Hindlimb muscle (tissue), 1 donor: ENCODE data around the gene CMPK1. TPM values are rescaled to one million over a fixed set of nuclear protein-coding genes. Genes with fewer than 3 reads are reported as not detected.
A peak's percentile ranks its signal among the peaks of the same experiment; 100 is the strongest.
"Not testable (repeated sequence)": the region's sequence is repeated elsewhere in the genome, so short reads cannot be mapped to it uniquely, and the experiment has no call there.

Source experiments
- DNase-seq: peaks from one replicate; pipeline ENCODE4 v3.0.0-alpha.2; 2013
- polyA plus RNA-seq: library from polyadenylated mRNA; unstranded; fragments of 120-200 nt; gene quantifications from one replicate; pipeline ENCODE4 v1.2.1, GENCODE V29; 2013; ENCODE audit not compliant: insufficient read length

The CMPK1 gene
- polyA plus RNA-seq: 69.0 TPM

- peak; percentile 87 for DNase-seq
These were observed at the start of gene CMPK1 for GRCh38 chr1:47333578-47333921. CMPK1 (plus strand) TSS chr1:47333790; CDS start chr1:47333946, 156 bp downstream.

- DNase-seq: not testable (repeated sequence)
These were observed 45.5 kb upstream of the CMPK1 start for GRCh38 chr1:47288116-47288515.

- not testable (repeated sequence) for DNase-seq
These were observed 38.7 kb upstream of the CMPK1 start for GRCh38 chr1:47294863-47295262.

GRCh38 chr1:47295579-47295978 is 38.0 kb upstream of the CMPK1 start:
- DNase-seq: no peak

- DNase-seq: no peak
These were observed 35.4 kb upstream of the CMPK1 start for GRCh38 chr1:47298025-47298699.

- DNase-seq: no peak
These were observed 31.1 kb upstream of the CMPK1 start for GRCh38 chr1:47302472-47302871.

- no peak for DNase-seq
These were observed 24.2 kb upstream of the CMPK1 start for GRCh38 chr1:47309427-47309826.

GRCh38 chr1:47313915-47314664 is 19.5 kb upstream of the CMPK1 start, which contains the start of gene STIL:
STIL (minus strand) TSS chr1:47314147; CDS start chr1:47310319, 3,828 bp downstream.
- peak; percentile 99 for DNase-seq

- DNase-seq: no peak
These were observed 15.7 kb upstream of the CMPK1 start for GRCh38 chr1:47317841-47318240.

- not testable (repeated sequence) for DNase-seq
These were observed 13.6 kb upstream of the CMPK1 start for GRCh38 chr1:47319968-47320367.

GRCh38 chr1:47323599-47324031 is 10.0 kb upstream of the CMPK1 start:
- DNase-seq: no peak

GRCh38 chr1:47324682-47325081 is 8.9 kb upstream of the CMPK1 start:
- no peak for DNase-seq

GRCh38 chr1:47325528-47325927 is 8.1 kb upstream of the CMPK1 start:
- DNase-seq: no peak

- DNase-seq: no peak
These were observed 7.3 kb upstream of the CMPK1 start for GRCh38 chr1:47326271-47326670.

- no peak for DNase-seq
These were observed 4.6 kb upstream of the CMPK1 start for GRCh38 chr1:47328992-47329391.

GRCh38 chr1:47330212-47330611 is 3.4 kb upstream of the CMPK1 start:
- no peak for DNase-seq

- no peak for DNase-seq
These were observed 1.7 kb upstream of the CMPK1 start for GRCh38 chr1:47331875-47332274.

- no peak for DNase-seq
These were observed 612 bp upstream of the CMPK1 start for GRCh38 chr1:47332779-47333577.

- DNase-seq: peak; percentile 92
These were observed 553 bp downstream of the CMPK1 start for GRCh38 chr1:47333922-47334764.

GRCh38 chr1:47334765-47335435 is 1.3 kb downstream of the CMPK1 start:
- DNase-seq: no peak

- DNase-seq: no peak
These were observed 3.8 kb downstream of the CMPK1 start for GRCh38 chr1:47337350-47337749.
